Stomach (tissue), 4 donors: ENCODE data around the gene TRIM63.

Experiments used
- CTCF ChIP-seq, 7 experiments: fragments of 450-650 bp in 4 of 7; fragments of 200-600 bp in 3 of 7; sonication (generic) in 3 of 7; IDR thresholded peaks; one replicate each; pipeline ENCODE4 v1.5.1; 2016 to 2019; ENCODE audit warnings: antibody characterized with exemption in 7 of 7, control low read depth in 2 of 7, mild to moderate bottlenecking in 1 of 7
- POLR2A ChIP-seq, 4 donors: fragments of 450-650 bp; IDR thresholded peaks; one replicate each; pipeline ENCODE4 v1.6.1; 2016; ENCODE audit warnings: antibody characterized with exemption in 4 of 4, control low read depth in 2 of 4, mild to moderate bottlenecking in 1 of 4, moderate library complexity in 1 of 4
- POLR2AphosphoS5 ChIP-seq, 3 donors: sonication (generic); formaldehyde crosslinking; IDR thresholded peaks; one replicate each; pipeline ENCODE4 v1.6.1; 2016; ENCODE audit warnings: antibody characterized with exemption in 3 of 3

GRCh38 chr1:26092422-26092821 lies 25.0 kb upstream of the TRIM63 start:
- TF ChIP-seq POLR2A (IDR thresholded peaks at IDR 0.05) (no peak), CTCF (IDR thresholded peaks at IDR 0.05) (no peak), POLR2AphosphoS5 (IDR thresholded peaks at IDR 0.05) (no peak)
